BE2C (cell line): Measurements from ENCODE around the gene DES.

Experiments used
- DNase-seq: peaks from one replicate; pipeline ENCODE4 v3.0.0-alpha.2; 2020
- H3K27me3 ChIP-seq: fragments of 250-450 bp; sonication (Bioruptor Pico); 2 replicates; pipeline ENCODE4 v1.5.1; 2020; ENCODE audit warnings: mild to moderate bottlenecking
- H3K36me3 ChIP-seq: fragments of 250-450 bp; sonication (Bioruptor Pico); 2 replicates; pipeline ENCODE4 v1.5.1; 2020; ENCODE audit warnings: mild to moderate bottlenecking
- H3K4me1 ChIP-seq: fragments of 250-450 bp; sonication (Bioruptor Pico); 2 replicates; pipeline ENCODE4 v1.5.1; 2020
- H3K4me3 ChIP-seq: 2 replicates; pipeline ENCODE4 v1.5.1; 2011; ENCODE audit warnings: low read depth, low read length
- H3K9me3 ChIP-seq: fragments of 250-450 bp; sonication (Bioruptor Pico); 2 replicates; pipeline ENCODE4 v1.5.1; 2020
- CTCF ChIP-seq: IDR thresholded peaks from 2 replicates; pipeline ENCODE4 v1.5.1; 2012; ENCODE audit warnings: mild to moderate bottlenecking, low read depth, low read length

Gene DES

GRCh38 chr2:219465659-219466561, 47.7 kb downstream of the DES start:
- Histone ChIP-seq H3K9me3 (no peaks in the 10 kb centered on the region), H3K4me1 (peaks cover 36% of the 10 kb centered on the region), H3K4me3 (no peak overlapping the region), H3K36me3 (peaks cover 70% of the 10 kb centered on the region), H3K27me3 (no peaks in the 10 kb centered on the region)
- TF ChIP-seq CTCF, result no peak
- no peak for DNase-seq

DNA sequence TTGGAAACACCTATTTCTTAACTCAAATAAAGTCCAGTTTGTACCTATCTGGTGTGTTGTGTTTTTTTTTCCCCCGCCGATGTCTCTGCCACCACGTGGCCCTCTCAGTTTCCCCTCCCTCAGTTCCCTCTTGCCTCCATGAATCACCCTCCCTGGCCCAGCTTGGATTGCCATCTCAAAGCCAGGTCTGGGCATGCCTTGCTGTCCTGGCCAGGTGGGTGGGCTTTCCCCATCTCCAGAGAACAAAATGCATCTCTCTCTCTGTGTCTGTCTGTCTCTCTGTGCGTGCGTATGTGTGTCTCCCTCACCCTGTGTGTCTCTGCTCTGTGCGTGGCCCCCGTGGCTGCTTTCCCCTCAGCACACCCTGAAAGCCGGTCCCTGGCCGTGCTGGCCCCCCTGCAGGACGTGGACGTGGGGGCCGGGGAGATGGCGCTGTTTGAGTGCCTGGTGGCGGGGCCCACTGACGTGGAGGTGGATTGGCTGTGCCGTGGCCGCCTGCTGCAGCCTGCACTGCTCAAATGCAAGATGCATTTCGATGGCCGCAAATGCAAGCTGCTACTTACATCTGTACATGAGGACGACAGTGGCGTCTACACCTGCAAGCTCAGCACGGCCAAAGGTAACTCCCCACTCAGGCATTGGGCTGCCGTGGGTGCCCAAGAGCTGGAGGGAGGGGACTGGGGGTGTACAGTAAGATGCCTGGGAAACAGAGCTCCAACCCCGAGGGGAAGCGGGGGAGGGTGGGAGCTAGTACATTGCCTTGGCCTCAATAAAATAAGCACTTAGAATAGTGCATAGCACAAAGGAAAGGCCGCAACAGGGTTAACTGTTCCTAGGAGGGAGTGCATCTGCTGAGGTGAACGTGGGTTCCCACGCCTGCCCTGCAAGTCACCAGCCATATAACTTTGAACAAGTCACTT, 48.9 kb downstream of the DES start:
- Histone ChIP-seq H3K36me3 (peaks cover 63% of the 10 kb centered on the region), H3K9me3 (no peaks in the 10 kb centered on the region), H3K27me3 (no peaks in the 10 kb centered on the region), H3K4me1 (peaks cover 28% of the 10 kb centered on the region), H3K4me3 (no peak overlapping the region)
- no peak for DNase-seq
- TF ChIP-seq CTCF, result no peak

DNA sequence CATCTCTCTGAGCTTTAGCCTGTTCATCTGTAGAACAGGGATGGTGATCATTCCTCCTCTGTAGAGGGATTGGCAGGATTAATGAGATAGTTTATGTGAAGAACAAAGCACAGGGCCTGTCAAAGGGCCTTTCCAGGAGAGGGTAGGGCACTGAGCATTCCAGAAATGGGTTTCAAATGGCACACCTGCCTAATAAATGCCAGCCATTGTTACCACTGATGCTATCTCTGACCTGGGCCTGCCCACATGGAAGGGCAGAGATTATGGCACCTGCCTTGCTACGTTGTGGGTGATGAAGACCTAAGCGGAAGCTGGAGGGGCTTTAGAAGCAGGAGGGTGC, 49.5 kb downstream of the DES start:
- no peaks in the 10 kb centered on the region for H3K27me3 ChIP-seq
- no peak overlapping the region for H3K4me3 ChIP-seq
- H3K36me3 ChIP-seq, result peaks cover 57% of the 10 kb centered on the region
- no peak for DNase-seq
- H3K4me1 ChIP-seq, result peaks cover 28% of the 10 kb centered on the region
- TF ChIP-seq CTCF, result no peak
- H3K9me3 ChIP-seq, result no peaks in the 10 kb centered on the region

DNA sequence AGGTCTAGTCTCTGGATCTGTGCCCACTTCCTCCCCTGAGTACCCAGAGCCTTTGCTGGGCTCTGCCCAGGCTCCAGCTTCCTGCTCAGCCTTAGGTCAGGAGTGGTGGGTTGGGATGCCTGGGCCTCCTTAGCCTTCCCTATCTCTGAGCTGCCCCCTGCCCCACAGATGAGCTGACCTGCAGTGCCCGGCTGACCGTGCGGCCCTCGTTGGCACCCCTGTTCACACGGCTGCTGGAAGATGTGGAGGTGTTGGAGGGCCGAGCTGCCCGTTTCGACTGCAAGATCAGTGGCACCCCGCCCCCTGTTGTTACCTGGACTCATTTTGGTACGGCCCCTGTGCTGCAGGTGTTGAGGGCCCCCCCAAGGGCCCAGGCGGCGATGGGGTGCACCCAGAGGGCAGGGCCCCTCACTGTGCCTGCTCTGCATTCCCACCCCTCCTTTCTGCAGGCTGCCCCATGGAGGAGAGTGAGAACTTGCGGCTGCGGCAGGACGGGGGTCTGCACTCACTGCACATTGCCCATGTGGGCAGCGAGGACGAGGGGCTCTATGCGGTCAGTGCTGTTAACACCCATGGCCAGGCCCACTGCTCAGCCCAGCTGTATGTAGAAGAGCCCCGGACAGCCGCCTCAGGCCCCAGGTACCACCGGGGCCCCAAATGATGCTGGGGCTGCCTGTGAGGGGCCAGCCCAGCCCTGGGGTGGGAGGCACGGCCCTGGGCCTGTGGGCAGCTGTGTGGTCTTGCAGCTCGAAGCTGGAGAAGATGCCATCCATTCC, 50.4 kb downstream of the DES start:
- Histone ChIP-seq H3K4me1 (peaks cover 28% of the 10 kb centered on the region), H3K9me3 (no peaks in the 10 kb centered on the region), H3K4me3 (no peak overlapping the region), H3K36me3 (peaks cover 59% of the 10 kb centered on the region), H3K27me3 (no peaks in the 10 kb centered on the region)
- DNase-seq, result no peak
- TF ChIP-seq CTCF, result no peak

- H3K36me3 ChIP-seq, result peaks cover 65% of the 10 kb centered on the region
- H3K27me3 ChIP-seq, result no peaks in the 10 kb centered on the region
- peaks cover 28% of the 10 kb centered on the region for H3K4me1 ChIP-seq
- H3K4me3 ChIP-seq, result no peak overlapping the region
- no peaks in the 10 kb centered on the region for H3K9me3 ChIP-seq
- TF ChIP-seq CTCF, result no peak
- DNase-seq, result peak; percentile 49
These were observed 51.1 kb downstream of the DES start for GRCh38 chr2:219469186-219469724.
